Karpas-422 (cell line): ENCODE results near the gene ZDHHC14. TPM values are rescaled to one million over a fixed set of nuclear protein-coding genes. Genes with fewer than 3 reads are reported as not detected.

Source experiments
- DNase-seq: peaks from one replicate; pipeline ENCODE4 v3.0.0-alpha.2; 2015
- H2AFZ ChIP-seq: fragments of 200-600 bp; sonication (generic); 2 replicates; pipeline ENCODE4 v1.6.1; 2014; ENCODE audit warnings: antibody characterized with exemption, low read length, mixed read lengths
- H3K27ac ChIP-seq: fragments of 200-600 bp; sonication (generic); 2 replicates; pipeline ENCODE4 v1.5.1; 2014; ENCODE audit warnings: mild to moderate bottlenecking, low read length, moderate library complexity
- H3K27me3 ChIP-seq: fragments of 200-600 bp; sonication (generic); 2 replicates; pipeline ENCODE4 v1.6.1; 2014; ENCODE audit warnings: low read length, mixed read lengths
- H3K36me3 ChIP-seq: fragments of 200-600 bp; sonication (generic); 2 replicates; pipeline ENCODE4 v1.6.1; 2014; ENCODE audit warnings: low read length, mixed read lengths; ENCODE audit not compliant: insufficient read depth
- H3K4me1 ChIP-seq: fragments of 200-600 bp; sonication (generic); 2 replicates; pipeline ENCODE4 v1.6.1; 2014; ENCODE audit warnings: mild to moderate bottlenecking, low read length, mixed read lengths
- H3K4me2 ChIP-seq: fragments of 200-600 bp; sonication (generic); 2 replicates; pipeline ENCODE4 v1.6.1; 2014; ENCODE audit warnings: low read length, low read depth, mild to moderate bottlenecking; ENCODE audit not compliant: poor library complexity, severe bottlenecking
- H3K4me3 ChIP-seq: fragments of 200-600 bp; sonication (generic); 2 replicates; pipeline ENCODE4 v1.5.1; 2014; ENCODE audit warnings: mild to moderate bottlenecking, antibody characterized with exemption, low read length, mixed read lengths
- H3K79me2 ChIP-seq: fragments of 200-600 bp; sonication (generic); 2 replicates; pipeline ENCODE4 v1.6.1; 2014; ENCODE audit warnings: mild to moderate bottlenecking, low read length, mixed read lengths
- H3K9ac ChIP-seq: fragments of 200-600 bp; sonication (generic); 2 replicates; pipeline ENCODE4 v1.6.0; 2014; ENCODE audit warnings: low read length
- H3K9me2 ChIP-seq: fragments of 200-600 bp; sonication (generic), shearing (Covaris generic); replicated peaks from 2 replicates; pipeline ENCODE4 v1.6.0; 2014; ENCODE audit warnings: mild to moderate bottlenecking, low read length, moderate library complexity; ENCODE audit not compliant: insufficient read depth
- H3K9me3 ChIP-seq: fragments of 300-700, 200-600 bp; sonication (generic); 2 replicates; pipeline ENCODE4 v1.6.1; 2014; ENCODE audit warnings: low read length, mixed read lengths
- H4K20me1 ChIP-seq: fragments of 200-600 bp; sonication (generic); 2 replicates; pipeline ENCODE4 v1.6.1; 2014; ENCODE audit warnings: mild to moderate bottlenecking, antibody characterized with exemption, low read length, low read depth; ENCODE audit not compliant: insufficient read depth
- total RNA-seq: library from RNA; depleted of rRNA; stranded (reverse); fragments of >200 nt; shearing (Covaris generic); gene quantifications from 2 replicates; pipeline ENCODE4 v1.2.3, GENCODE V29; 2014; ENCODE audit warnings: low replicate concordance

Gene ZDHHC14
- total RNA-seq, 1 experiment from 2014 or later = 1.1 TPM

DNA sequence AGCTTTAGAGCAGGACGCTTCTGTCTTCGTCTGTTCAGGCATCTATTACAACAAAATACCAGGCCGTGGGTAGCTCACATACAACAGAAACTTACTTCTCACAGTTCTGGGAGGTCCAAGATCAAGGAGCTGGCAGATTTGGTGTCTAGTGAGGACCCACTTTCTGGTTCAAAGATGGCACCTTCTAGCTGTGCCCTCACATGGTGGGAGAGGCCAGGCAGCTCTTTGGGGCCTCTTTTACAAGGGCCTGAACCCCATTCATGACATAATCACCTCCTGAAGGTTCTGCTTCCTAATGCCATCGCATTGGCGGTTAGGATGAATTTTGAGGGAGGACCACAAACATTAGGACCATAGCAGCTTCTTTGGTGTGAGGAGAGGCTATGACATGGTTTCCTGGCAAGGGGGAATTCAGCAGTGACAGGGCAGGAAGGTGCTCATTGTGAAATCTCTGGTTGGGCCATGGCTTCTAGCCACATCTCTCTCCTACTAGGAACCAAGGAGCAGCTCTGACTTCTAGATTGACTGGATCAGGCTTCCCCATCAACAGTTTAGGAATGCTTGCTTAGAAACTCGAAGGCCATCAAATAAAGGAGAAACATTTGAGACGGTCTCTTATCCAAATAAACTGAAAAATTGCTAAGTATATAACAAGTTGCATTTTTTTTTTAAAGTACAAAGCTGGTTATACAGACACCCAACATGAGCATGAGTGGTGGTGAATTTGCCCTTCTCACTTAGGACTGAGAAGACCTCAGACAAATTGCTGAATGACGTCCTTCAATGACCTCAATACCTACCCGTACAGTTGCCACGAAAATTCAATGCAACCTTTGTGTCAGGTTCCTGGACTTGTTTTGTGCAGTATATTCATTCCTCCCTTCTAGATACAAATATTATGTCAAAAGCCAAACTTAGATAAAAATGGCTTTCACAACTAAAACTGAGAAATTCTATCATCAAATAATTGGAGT is 140.7 kb downstream of the ZDHHC14 start:
- Histone ChIP-seq H3K9ac (no peak overlapping the region), H3K4me1 (no peaks in the 10 kb centered on the region), H3K4me2 (no peak overlapping the region), H4K20me1 (no peaks in the 10 kb centered on the region), H2AFZ (no peak overlapping the region), H3K79me2 (no peaks in the 10 kb centered on the region), H3K27me3 (no peaks in the 10 kb centered on the region), H3K4me3 (no peak overlapping the region), H3K36me3 (no peaks in the 10 kb centered on the region), H3K27ac (no peak overlapping the region), H3K9me2 (no peaks in the 10 kb centered on the region), H3K9me3 (no peaks in the 10 kb centered on the region)
- DNase-seq = no peak

DNA sequence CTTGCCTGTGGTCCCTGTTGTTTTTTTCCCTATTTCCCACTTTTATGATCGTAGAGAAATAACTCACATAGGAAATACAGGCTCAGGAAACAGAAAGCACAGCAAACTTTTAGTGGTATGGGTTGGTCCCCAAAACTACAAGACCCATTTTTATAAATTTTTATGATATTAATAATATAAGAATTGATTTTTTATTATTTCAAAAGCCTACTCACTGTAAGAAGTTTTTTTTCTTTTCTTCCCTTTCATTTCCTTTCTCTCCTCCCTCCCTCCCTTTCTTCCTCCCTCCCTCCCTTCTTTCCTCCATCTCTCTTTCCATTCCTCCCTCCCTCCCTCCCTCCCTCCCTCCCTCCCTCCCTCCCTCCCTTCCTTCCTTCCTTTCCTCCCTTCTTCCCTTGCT is 141.5 kb downstream of the ZDHHC14 start:
- DNase-seq = no peak
- Histone ChIP-seq H2AFZ (no peak overlapping the region), H3K4me3 (no peak overlapping the region), H3K27ac (no peak overlapping the region), H3K4me1 (no peaks in the 10 kb centered on the region), H3K36me3 (no peaks in the 10 kb centered on the region), H4K20me1 (no peaks in the 10 kb centered on the region), H3K27me3 (no peaks in the 10 kb centered on the region), H3K4me2 (no peak overlapping the region), H3K79me2 (no peaks in the 10 kb centered on the region), H3K9me2 (no peaks in the 10 kb centered on the region), H3K9ac (no peak overlapping the region), H3K9me3 (no peaks in the 10 kb centered on the region)

DNA sequence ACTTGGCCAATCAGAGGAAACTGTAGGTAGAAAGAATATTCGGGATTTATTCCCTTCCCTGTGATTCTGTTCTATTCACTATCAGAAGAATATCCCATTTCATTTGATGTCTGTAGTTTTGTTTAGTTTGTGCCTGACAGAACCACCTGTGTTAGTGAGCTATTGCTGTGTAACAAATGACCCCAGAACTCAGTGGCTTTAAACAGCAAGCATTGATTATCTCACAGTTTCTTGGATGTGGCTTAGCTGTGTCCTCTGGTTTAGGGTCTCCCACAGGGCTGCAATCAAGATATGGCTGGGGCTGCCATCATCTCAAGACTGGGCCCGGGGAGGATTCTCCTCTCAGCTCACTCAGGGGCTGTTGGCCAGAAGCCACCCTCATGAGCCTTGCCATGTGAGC is 143.7 kb downstream of the ZDHHC14 start:
- Histone ChIP-seq H3K27ac (no peak overlapping the region), H2AFZ (no peak overlapping the region), H3K36me3 (no peaks in the 10 kb centered on the region), H3K9me3 (no peaks in the 10 kb centered on the region), H3K4me2 (no peak overlapping the region), H4K20me1 (no peaks in the 10 kb centered on the region), H3K4me3 (no peak overlapping the region), H3K27me3 (no peaks in the 10 kb centered on the region), H3K4me1 (no peaks in the 10 kb centered on the region), H3K9ac (no peak overlapping the region), H3K79me2 (no peaks in the 10 kb centered on the region), H3K9me2 (no peaks in the 10 kb centered on the region)
- no peak for DNase-seq

DNA sequence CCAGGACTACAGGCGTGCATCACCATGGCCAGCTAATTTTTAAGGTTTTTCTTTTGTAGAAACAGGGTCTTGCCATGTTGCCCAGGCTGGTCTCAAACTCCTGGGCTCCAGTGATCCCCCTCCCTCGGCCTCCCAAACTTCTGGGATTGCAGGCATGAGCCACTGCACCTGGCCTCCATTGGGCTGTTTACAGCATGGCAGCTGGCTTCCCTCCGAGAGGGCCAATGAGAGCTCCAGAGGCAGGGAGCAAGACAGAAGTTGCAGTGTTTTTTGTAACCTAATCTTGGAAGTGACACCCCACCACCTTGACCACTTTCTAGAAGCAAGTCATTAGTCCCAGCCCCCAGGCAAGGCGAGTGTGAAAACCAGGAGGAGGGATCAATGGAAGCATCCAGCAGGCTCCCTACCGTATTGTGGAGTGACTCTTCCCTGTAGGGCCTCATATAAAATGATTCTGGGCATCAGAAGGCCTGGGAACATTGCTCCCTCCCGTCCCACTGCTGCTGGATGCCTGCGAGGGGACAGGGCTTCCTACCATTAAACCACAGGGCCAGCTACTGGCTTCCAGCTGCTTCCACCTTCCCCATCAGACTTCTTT is 144.4 kb downstream of the ZDHHC14 start:
- no peak overlapping the region for H2AFZ ChIP-seq
- H3K4me2 ChIP-seq = no peak overlapping the region

DNA sequence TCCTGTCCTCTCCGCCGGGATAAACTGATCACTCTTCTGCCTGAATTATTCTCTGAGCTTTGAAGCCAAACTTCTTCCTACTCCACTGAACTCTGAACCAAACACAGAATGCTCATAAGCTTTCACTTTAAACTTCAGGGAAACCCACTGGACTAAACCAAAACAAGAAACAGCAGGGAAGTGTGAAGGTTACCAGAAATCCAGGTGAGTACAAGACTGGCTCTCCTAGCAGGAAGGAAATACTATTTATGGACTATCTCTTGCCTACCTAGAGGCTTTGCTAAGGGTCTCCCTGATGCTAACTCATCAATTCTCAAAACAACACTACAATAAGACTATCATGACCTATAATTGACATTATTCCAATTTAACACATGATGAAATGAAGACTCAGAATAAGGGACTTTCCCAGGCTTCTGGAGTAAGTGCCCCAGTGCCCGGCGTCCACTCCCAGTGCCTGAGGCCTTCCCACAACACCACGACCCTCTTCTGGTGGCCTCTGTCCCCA is 145.0 kb downstream of the ZDHHC14 start:
- H3K79me2 ChIP-seq = no peaks in the 10 kb centered on the region
- no peak for DNase-seq
- H3K27ac ChIP-seq = no peak overlapping the region
- no peaks in the 10 kb centered on the region for H3K4me1 ChIP-seq
- no peaks in the 10 kb centered on the region for H3K9me2 ChIP-seq
- H3K4me2 ChIP-seq = no peak overlapping the region
- no peak overlapping the region for H3K4me3 ChIP-seq
- no peak overlapping the region for H3K9ac ChIP-seq
- H3K36me3 ChIP-seq = no peaks in the 10 kb centered on the region
- no peaks in the 10 kb centered on the region for H3K9me3 ChIP-seq
- H2AFZ ChIP-seq = no peak overlapping the region
- no peaks in the 10 kb centered on the region for H4K20me1 ChIP-seq
- H3K27me3 ChIP-seq = no peaks in the 10 kb centered on the region

More for the DNA sequence above, 144.4 kb downstream of the ZDHHC14 start:
- no peaks in the 10 kb centered on the region for H4K20me1 ChIP-seq
- H3K27ac ChIP-seq = no peak overlapping the region
- no peaks in the 10 kb centered on the region for H3K36me3 ChIP-seq
- H3K4me3 ChIP-seq = no peak overlapping the region
- no peaks in the 10 kb centered on the region for H3K79me2 ChIP-seq
- H3K27me3 ChIP-seq = no peaks in the 10 kb centered on the region
- H3K9ac ChIP-seq = no peak overlapping the region
- no peak for DNase-seq
- H3K9me3 ChIP-seq = no peaks in the 10 kb centered on the region
- H3K9me2 ChIP-seq = no peaks in the 10 kb centered on the region
- H3K4me1 ChIP-seq = no peaks in the 10 kb centered on the region

DNA sequence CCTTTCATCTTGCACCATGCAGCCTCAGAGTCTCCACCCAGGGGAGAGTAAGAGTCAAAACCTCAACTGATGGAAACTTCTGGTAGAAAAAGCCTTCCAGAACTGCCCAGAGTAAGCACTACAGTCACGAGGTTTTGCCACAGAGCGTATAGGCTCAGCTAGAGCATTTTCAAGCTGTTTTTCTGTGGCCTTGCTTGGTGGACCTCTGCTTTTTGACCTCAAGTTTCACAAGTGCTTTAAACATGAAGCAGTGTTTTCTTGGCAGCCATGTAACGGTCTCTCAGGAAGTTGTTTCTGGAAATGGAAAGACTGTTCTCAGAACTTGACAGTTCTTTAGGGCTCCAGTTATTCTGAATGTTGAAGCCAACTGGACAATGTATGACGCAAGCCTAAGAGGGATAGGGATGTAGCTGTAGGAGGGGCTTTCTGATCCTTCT is 146.5 kb downstream of the ZDHHC14 start:
- no peaks in the 10 kb centered on the region for H3K36me3 ChIP-seq
- DNase-seq = no peak
- no peaks in the 10 kb centered on the region for H3K27me3 ChIP-seq
- H3K4me3 ChIP-seq = no peak overlapping the region
- H3K27ac ChIP-seq = no peak overlapping the region
- no peak overlapping the region for H3K4me2 ChIP-seq
- no peaks in the 10 kb centered on the region for H3K9me3 ChIP-seq
- no peaks in the 10 kb centered on the region for H3K4me1 ChIP-seq
- no peak overlapping the region for H3K9ac ChIP-seq
- H4K20me1 ChIP-seq = no peaks in the 10 kb centered on the region
- H2AFZ ChIP-seq = no peak overlapping the region
- no peaks in the 10 kb centered on the region for H3K79me2 ChIP-seq
- H3K9me2 ChIP-seq = no peaks in the 10 kb centered on the region

DNA sequence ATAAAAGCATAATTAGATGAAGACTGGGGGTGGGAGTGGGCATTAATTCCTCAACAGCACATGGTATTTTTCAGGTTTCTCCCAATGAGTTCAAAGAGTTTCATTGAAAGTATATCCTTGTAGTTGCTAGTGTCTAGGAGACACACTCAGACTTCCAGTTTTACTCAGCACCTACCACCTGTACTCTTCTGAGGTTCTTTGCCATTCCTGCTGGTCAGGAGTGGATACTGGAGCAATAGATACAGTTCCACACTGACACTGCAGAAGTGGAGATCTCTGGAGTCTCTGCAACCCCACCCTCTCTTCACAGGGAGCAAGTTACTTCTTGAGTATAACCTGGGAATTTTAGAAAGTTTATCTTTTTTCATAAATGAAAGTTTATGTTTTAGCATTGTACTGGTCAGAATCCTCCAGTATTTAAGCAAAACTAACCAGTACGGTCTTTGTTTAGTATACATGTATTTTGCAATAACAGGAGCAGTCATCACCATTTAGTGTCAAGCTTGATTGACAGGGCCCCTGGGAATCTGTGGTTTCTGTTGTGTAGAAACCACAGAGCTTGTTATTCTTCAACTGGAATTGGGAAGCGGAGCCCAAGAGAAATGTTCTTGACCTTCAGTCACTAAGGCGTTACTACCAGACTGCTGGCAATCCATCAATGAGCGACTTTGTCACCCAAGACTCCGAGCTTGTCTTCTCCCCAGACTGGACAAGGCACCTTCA is 148.1 kb downstream of the ZDHHC14 start:
- Histone ChIP-seq H2AFZ (no peak overlapping the region), H3K9me3 (no peaks in the 10 kb centered on the region), H3K79me2 (no peaks in the 10 kb centered on the region), H3K9me2 (no peaks in the 10 kb centered on the region), H4K20me1 (no peaks in the 10 kb centered on the region; the same call in 1 of the 2 replicates), H3K4me3 (no peak overlapping the region), H3K9ac (no peak overlapping the region), H3K27me3 (no peaks in the 10 kb centered on the region), H3K4me1 (no peaks in the 10 kb centered on the region), H3K27ac (no peak overlapping the region), H3K4me2 (no peak overlapping the region), H3K36me3 (no peaks in the 10 kb centered on the region)
- no peak for DNase-seq

DNA sequence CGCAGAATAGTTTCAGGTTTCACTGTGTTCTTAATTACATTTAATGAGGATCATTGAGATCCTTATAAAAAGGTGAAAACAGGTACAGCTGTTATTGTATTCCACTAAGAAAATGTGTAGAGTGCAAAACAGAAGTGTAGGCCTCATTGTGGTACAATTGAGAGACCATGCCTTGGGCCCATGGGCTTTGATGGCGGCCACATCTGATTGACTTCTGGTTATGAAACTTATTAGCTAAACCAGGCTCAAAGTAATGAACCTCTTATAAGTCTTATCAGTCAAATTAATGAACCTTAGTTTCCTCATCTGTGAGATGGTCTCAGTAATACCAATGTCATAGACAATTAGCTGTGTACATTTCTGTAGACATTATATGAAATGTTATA is 148.7 kb downstream of the ZDHHC14 start:
- Histone ChIP-seq H2AFZ (no peak overlapping the region), H3K36me3 (no peaks in the 10 kb centered on the region), H3K4me1 (no peaks in the 10 kb centered on the region), H3K4me2 (no peak overlapping the region), H3K4me3 (no peak overlapping the region), H4K20me1 (no peaks in the 10 kb centered on the region; the same call in 1 of the 2 replicates), H3K9me2 (no peaks in the 10 kb centered on the region), H3K27ac (no peak overlapping the region), H3K27me3 (no peaks in the 10 kb centered on the region), H3K9me3 (no peaks in the 10 kb centered on the region), H3K9ac (no peak overlapping the region), H3K79me2 (no peaks in the 10 kb centered on the region)
- no peak for DNase-seq
